Measurements from ENCODE around the gene RBMS3.
"Not testable (repeated sequence)": the region's sequence is repeated elsewhere in the genome, so short reads cannot be mapped to it uniquely, and the experiment has no call there.

Gene RBMS3

DNA sequence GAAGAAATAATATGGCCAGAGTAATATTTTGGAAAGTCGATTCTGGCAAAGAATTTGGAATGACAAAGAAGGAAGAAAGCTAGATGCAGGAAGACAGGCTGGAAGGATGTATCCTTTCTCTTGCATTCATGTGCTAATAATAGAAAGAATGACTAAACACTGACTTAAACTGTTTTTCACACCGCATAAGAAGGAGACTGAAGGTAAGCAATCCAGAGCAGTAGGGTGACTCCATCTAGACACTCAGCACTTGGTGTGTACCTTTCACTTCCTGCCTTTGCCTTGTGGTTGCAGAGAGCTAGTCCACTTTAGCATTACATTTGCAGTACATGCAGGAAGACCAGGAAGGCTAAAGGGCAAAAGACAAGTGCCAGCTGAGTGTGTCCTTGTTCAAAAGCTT is 234.6 kb downstream of the RBMS3 start:
- Mint-ChIP-seq H3K36me3 (ENCODE audit: low read depth) (no peaks in the 10 kb centered on the region), H3K9me3 (no peaks in the 10 kb centered on the region), H3K4me1 (peaks cover 19% of the 10 kb centered on the region), H3K27ac (no peak overlapping the region), H3K4me3 (no peak overlapping the region), H3K27me3 (ENCODE audit: low read depth) (no peaks in the 10 kb centered on the region)
- TF ChIP-seq, protein P1, sequence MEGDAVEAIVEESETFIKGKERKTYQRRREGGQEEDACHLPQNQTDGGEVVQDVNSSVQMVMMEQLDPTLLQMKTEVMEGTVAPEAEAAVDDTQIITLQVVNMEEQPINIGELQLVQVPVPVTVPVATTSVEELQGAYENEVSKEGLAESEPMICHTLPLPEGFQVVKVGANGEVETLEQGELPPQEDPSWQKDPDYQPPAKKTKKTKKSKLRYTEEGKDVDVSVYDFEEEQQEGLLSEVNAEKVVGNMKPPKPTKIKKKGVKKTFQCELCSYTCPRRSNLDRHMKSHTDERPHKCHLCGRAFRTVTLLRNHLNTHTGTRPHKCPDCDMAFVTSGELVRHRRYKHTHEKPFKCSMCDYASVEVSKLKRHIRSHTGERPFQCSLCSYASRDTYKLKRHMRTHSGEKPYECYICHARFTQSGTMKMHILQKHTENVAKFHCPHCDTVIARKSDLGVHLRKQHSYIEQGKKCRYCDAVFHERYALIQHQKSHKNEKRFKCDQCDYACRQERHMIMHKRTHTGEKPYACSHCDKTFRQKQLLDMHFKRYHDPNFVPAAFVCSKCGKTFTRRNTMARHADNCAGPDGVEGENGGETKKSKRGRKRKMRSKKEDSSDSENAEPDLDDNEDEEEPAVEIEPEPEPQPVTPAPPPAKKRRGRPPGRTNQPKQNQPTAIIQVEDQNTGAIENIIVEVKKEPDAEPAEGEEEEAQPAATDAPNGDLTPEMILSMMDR (IDR thresholded peaks at IDR 0.05; ENCODE audit: unreplicated experiment in 3 of 3): no peak

DNA sequence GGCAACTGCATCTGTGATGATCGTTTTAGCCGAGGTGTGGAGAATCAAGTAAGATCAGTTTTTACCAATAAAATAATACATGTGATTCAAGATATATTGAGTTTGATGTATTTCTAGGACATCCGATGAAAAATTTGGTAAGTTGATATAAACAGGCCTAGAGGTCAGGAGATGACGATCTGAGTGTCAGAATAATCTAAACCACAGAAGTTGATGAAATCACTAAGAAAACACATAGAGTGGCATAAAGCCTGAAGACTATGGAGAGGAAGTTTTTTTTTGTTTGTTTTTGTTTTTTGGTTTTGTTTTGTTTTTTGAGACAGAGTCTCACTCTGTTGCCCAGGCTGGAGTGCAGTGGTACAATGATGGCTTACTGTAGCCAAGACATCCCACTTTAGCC is 235.3 kb downstream of the RBMS3 start:
- TF ChIP-seq, protein P1 (IDR thresholded peaks at IDR 0.05; ENCODE audit: unreplicated experiment in 3 of 3): no peak
- no peak overlapping the region for H3K4me3 Mint-ChIP-seq
- H3K9me3 Mint-ChIP-seq: no peaks in the 10 kb centered on the region
- H3K27me3 Mint-ChIP-seq (ENCODE audit: low read depth): no peaks in the 10 kb centered on the region
- no peak overlapping the region for H3K27ac Mint-ChIP-seq
- H3K36me3 Mint-ChIP-seq (ENCODE audit: low read depth): no peaks in the 10 kb centered on the region
- H3K4me1 Mint-ChIP-seq: peaks cover 19% of the 10 kb centered on the region

DNA sequence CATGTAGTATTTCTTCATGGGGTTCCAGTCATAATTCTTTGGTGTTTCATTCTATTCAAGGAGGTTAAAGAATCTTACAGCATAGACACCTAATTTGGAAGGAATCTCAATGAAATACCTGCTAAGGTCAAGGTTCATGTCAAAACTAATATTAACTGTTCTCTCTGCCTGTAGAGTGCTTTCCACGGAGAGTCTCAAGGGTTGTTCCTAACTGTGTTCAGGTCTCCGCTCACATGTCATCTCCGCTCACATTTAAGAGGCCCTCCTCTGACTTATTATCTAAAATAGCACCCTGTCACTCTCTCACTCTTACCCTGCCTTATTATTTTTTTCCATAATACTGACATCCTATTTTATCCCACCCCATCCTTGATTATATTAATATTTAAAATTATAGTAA is 239.9 kb downstream of the RBMS3 start:
- Mint-ChIP-seq H3K27ac (no peak overlapping the region), H3K4me1 (peaks cover 16% of the 10 kb centered on the region), H3K4me3 (no peak overlapping the region), H3K36me3 (ENCODE audit: low read depth) (no peaks in the 10 kb centered on the region), H3K9me3 (no peaks in the 10 kb centered on the region), H3K27me3 (ENCODE audit: low read depth) (no peaks in the 10 kb centered on the region)
- TF ChIP-seq, protein P1 (IDR thresholded peaks at IDR 0.05; ENCODE audit: unreplicated experiment in 3 of 3): no peak

DNA sequence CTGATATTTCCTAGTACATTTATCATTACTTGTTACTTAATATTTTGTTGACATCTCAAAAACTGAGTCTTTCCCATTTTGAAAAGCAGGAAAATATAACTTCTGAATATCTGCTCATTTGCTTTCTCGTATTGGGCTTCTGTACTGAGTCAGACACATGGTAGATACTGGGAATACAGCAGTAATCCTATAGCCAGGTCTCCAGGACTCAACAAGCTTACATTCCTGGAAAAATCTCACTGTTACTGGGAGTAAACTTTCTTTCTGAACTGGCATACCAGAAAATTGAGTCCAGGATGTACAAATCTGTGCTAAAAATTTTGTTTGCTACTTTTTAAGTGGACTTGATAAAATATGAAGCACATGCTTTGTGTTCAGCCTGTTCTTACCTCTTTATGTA is 240.4 kb downstream of the RBMS3 start:
- H3K4me3 Mint-ChIP-seq: no peak overlapping the region
- no peak overlapping the region for H3K27ac Mint-ChIP-seq
- no peaks in the 10 kb centered on the region for H3K9me3 Mint-ChIP-seq
- no peaks in the 10 kb centered on the region for H3K27me3 Mint-ChIP-seq (ENCODE audit: low read depth)
- no peaks in the 10 kb centered on the region for H3K36me3 Mint-ChIP-seq (ENCODE audit: low read depth)
- TF ChIP-seq, protein P1 (IDR thresholded peaks at IDR 0.05; ENCODE audit: unreplicated experiment in 3 of 3): no peak
- H3K4me1 Mint-ChIP-seq: peaks cover 18% of the 10 kb centered on the region

DNA sequence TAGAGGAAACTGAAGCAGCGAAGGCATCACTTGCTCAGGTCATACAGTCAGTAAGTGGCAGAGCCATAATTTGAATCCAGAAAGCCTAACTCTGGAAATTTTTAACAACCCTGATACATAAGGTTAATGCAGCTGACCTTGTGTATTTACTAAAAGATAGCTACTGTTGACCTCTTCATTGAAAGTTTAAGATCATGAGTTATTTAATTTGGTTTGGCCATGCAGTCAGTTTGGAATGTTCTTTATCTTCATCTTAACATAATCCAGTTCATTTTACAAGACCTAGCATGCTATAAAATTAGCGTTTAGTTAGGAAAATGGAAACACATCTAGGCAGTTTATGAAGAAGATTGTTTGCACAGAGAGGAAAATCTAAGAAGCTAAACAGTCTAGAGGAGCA is 240.9 kb downstream of the RBMS3 start:
- Mint-ChIP-seq H3K4me3 (no peak overlapping the region), H3K9me3 (no peaks in the 10 kb centered on the region), H3K27ac (peak overlapping the region in 1 of 3 experiments; percentile 68), H3K36me3 (ENCODE audit: low read depth) (no peaks in the 10 kb centered on the region), H3K27me3 (ENCODE audit: low read depth) (no peaks in the 10 kb centered on the region), H3K4me1 (peaks cover 22% of the 10 kb centered on the region)
- TF ChIP-seq, protein P1 (IDR thresholded peaks at IDR 0.05; ENCODE audit: unreplicated experiment in 3 of 3): no peak

DNA sequence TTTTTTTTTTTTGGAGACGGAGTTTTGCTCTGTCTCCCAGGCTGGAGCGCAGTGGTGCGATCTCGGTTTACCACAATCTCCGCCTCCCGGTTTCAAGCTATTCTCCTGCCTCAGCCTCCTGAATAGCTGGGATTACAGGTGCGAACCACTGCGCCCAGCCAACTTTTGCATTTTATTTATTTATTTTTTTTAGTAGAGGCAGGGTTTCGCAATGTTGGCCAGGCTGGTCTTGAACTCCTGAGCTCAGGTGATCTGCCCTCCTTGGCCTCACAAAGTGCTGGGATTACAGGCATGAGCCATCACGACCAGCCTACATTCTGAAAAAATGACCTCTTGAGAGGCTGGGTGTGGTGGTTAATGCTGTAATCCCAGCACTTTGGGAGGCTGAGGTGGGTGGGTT is 243.6 kb downstream of the RBMS3 start:
- H3K9me3 Mint-ChIP-seq; H3K27me3 Mint-ChIP-seq (ENCODE audit: low read depth); H3K36me3 Mint-ChIP-seq (ENCODE audit: low read depth); H3K4me3 Mint-ChIP-seq; H3K27ac Mint-ChIP-seq: not testable (repeated sequence)
- peaks cover 19% of the 10 kb centered on the region for H3K4me1 Mint-ChIP-seq
